PC-3 (cell line): ENCODE data around the gene AFDN.

Experiments used
- CTCF ChIP-seq: fragments of 300-600 bp; sonication (generic); conservative IDR thresholded peaks from 2 replicates; pipeline ENCODE4 v1.5.1; 2017; ENCODE audit warnings: antibody characterized with exemption, low read depth, mild to moderate bottlenecking, low read length
- EZH2 ChIP-seq: fragments of 300-600 bp; sonication (generic); IDR thresholded peaks from one replicate; pipeline ENCODE4 v1.6.1; 2017; ENCODE audit warnings: antibody characterized with exemption, mild to moderate bottlenecking, low read length; ENCODE audit not compliant: unreplicated experiment

DNA sequence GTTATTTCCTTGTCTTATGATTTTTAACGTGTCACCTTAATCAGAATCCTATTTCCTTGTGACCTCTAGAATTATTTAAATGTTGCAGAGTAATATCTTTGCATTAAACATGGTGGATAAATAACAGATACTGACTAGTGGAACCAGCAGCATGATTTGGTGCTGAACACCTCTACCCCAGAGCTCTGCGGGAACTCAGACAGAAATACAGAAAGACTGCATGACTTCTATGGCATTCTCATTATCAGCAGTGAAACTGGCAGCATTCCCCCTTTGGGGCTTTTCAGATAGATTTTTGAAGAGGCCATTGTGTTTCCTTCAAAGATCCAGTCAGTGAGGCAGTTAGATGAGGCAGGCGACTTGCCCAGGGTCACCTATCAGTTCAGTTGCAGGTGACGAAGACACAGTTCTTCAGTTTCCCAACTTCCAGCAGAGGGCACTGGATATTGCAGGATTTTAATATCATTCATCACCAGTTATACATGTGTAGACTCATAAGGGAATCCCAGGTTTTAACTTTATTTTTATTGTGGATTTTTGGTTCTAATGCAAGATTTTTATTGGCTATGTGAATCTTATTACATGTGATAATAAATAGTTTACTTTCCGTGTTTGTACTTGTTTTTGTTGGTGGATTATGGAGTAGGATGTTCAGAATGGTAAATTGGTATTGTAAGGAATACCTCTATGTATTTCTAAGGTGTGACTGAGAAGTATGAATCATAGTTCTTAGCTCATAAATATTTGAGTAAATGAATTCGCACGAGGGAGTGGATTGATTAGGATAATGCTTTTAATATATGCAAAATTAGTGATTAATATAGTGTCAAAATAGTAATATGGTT is 81.3 kb downstream of the AFDN start:
- TF ChIP-seq CTCF (peak; percentile 63), EZH2 (no peak)
